Right hindlimb (tissue), 1 donor: ENCODE data around the gene PHF13.
"Not testable (repeated sequence)": the region's sequence is repeated elsewhere in the genome, so short reads cannot be mapped to it uniquely, and the experiment has no call there.

Experiments
- DNase-seq: peaks from one replicate; pipeline ENCODE4 v3.0.0-alpha.2; 2018

PHF13 gene

DNA sequence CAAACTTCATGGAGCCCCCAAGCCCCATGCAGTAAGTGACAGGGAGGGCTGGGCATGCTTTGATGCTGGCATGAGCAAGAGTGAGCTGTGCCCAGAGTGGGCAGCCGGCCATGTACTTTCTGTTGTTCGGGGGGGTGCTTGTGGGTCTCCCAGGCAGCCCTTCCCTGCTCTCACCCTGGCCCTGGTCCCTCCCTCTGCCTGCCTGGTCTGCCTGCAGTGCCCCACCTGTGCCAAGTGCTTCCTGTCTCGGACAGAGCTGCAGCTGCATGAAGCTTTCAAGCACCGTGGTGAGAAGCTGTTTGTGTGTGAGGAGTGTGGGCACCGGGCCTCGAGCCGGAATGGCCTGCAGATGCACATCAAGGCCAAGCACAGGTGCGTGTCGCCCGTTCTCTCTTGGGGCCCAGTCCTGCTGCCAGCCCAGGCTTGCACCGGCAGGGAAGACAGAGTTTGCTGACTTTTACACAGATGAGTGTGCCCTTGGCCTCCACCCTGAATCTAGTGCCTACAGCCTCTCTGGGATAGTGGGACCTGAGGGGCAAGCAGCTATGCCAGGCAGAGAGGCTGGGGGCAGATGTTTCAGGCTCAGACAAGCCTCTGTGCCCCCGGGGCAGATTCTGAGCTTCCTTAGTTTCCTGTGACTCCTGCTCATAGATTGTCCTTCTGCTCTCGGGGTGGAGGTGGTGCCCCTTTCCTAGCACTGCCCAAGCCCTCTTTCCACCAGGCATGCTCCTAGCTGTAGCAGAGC, 26.1 kb upstream of the PHF13 start:
- DNase-seq: peak; percentile 66

DNA sequence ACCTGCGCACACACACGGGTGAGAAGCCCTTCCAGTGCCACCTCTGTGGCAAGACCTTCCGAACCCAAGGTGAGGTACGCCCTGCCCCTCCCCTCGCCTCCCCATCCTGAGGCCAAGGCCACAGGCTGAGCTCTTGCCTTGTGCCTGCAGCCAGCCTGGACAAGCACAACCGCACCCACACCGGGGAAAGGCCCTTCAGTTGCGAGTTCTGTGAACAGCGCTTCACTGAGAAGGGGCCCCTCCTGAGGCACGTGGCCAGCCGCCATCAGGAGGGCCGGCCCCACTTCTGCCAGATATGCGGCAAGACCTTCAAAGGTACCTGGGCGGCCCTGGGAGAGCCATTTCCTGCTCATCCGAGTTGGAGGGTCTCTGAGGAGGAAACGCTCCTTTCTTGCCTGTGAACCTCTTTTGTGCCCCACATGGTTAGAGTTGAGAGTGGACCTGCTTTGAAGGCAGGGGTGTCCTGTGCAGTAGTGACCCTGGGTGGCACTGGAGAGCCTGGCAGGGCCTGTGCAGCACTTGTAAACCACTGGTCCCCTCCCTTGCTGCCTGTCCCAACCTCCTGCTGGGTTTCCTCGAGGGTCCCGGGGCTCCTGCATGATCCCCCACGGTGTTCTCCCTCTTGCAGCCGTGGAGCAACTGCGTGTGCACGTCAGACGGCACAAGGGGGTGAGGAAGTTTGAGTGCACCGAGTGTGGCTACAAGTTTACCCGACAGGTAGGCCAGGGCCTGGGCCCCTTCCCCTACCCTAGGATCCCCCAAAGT, 25.2 kb upstream of the PHF13 start:
- DNase-seq: no peak

DNA sequence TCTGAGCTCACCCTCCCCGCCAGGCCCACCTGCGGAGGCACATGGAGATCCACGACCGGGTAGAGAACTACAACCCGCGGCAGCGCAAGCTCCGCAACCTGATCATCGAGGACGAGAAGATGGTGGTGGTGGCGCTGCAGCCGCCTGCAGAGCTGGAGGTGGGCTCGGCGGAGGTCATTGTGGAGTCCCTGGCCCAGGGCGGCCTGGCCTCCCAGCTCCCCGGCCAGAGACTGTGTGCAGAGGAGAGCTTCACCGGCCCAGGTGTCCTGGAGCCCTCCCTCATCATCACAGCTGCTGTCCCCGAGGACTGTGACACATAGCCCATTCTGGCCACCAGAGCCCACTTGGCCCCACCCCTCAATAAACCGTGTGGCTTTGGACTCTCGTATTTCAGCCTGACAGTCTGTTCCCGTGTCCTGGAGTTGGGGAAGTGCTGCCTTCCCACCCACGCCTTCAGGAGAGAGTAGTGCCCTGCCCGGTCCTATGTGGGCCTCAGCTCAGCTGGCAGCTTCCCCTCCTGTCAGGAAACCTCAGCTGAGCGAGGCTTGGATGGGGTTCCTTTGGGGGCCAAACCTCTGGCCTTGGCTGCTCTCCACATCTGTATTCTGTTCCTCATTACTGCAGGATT, 24.5 kb upstream of the PHF13 start:
- DNase-seq: no peak

DNA sequence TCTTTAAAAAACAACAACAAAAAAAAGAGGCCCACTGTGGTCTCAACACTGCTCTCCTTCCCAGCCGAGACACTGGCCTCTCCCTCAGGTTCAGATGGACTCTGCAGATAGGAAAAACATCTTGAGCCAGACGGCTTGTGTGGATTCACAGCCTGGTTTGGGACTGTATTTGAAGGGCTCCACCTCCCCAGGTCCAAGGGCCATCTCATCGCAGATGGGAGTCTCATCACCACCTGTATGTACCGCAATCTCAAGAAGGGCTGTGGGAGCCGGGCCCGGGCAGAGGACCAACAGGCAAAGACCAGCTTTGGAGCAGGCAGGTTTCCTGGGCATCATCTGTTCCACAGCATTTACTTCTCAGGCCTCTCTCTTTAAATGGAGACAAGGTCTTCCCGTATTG, 23.5 kb upstream of the PHF13 start:
- no peak for DNase-seq

DNA sequence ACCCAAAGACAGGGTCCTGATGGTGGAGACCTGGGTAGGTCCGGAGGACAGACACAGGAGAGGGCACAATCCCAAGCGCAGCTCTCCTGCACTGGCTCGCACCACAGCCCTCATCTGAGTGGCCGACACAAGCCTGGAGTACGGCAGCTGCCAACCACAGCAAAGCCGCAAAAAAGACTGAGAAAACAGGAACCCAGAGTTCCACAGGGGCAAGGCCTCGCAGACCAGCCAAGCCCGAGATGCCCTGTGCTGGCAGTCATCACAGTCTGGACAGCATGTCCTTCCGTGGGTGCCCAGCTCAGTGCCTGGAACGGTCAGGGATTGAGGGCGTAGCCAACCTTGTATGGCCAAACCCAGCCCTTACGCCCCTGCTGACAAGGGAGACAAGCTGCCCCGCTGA, 22.3 kb upstream of the PHF13 start:
- DNase-seq: no peak

DNA sequence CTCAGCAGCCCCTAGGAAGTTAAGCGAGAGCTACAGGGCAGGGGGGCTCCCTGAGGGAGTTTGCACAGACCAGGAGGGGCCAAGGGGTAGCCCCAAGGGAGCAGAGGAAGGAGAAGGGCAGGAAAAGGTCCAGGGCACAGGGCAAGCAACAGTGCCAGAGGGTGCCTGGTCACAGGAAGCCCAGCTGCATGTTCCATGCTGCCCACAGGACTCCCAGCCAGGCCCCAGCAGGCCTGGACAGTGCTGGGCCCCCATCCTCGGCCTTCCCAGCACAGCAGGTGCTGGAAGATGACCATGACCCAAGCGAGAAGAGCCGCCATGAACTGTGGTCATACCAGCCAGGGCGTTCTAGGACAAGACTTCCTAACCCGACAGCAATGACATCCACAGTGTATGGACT, 21.9 kb upstream of the PHF13 start:
- no peak for DNase-seq

DNA sequence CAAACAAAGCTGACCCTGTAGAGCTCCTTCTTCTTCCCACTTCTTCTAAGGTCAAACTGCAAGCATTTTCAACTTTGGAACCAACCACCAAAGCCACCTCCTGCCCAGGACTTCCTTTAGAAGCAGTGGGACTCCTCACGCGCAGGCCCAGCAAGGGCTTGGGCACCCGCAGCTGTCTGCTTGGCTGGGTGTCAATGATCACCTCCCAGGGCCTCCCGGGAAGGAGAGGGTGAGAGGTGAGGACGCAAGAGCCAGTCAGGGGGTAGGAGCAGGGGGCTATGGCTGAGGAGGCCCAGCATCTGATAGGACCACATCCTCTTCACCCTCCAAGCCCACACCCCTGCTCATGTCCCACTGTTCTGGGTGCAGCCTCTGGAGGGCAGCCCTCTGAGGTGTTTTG, 21.1 kb upstream of the PHF13 start:
- no peak for DNase-seq

DNA sequence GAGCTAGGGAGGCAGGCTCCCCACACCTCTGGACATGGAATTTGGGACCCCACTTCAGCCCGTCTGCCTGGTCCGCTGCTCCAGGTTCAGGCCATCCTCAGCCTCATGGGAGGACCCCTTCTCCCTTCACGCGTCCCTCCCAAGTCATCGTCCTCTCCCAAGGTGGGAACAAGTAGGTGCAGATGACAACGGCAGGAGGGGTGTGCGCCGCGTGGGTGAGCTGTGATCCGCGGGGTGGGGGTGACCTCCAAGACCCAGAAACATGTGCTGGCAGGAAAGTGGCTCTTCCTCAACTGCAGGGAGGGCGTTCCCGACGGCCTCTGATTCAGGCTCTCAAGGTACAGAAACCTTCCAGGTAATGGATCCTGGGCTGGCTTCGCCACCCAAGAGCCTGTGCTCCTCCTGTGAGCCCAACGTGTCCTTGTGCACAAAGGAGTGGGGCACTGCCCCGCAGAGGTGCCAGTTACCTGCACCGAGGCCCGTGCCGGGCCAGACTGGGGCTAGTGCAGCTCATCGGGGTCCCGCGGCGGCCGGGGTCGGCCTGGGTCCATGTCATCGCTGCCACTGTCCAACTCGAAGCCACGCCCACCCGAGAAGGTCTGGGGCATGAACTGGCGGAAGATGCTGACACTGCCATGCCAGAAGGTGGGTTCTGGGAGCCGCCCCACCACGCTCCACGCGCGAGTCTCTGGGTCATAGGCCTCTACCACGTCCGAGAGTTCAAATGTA, 20.5 kb upstream of the PHF13 start:
- no peak for DNase-seq

DNA sequence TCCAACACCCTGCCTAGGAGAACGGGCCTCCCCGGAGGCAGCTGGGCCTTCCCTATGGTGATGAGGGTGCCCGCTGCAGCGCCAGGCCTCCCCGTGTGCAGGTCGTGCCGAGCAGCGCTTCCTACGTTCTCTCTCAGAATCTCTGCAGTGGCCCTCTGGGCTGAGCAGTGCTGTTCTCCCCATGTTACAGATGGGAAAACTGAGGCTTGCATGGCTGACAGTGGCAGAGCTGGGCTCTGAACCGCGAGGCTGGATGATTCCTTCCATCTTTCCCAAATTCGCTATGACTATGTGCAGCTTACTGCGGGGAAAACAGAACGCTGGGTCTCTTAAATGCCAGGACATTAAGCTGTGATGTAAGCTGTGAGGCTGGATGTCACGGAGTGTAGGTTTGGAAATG, 19.7 kb upstream of the PHF13 start:
- no peak for DNase-seq

DNA sequence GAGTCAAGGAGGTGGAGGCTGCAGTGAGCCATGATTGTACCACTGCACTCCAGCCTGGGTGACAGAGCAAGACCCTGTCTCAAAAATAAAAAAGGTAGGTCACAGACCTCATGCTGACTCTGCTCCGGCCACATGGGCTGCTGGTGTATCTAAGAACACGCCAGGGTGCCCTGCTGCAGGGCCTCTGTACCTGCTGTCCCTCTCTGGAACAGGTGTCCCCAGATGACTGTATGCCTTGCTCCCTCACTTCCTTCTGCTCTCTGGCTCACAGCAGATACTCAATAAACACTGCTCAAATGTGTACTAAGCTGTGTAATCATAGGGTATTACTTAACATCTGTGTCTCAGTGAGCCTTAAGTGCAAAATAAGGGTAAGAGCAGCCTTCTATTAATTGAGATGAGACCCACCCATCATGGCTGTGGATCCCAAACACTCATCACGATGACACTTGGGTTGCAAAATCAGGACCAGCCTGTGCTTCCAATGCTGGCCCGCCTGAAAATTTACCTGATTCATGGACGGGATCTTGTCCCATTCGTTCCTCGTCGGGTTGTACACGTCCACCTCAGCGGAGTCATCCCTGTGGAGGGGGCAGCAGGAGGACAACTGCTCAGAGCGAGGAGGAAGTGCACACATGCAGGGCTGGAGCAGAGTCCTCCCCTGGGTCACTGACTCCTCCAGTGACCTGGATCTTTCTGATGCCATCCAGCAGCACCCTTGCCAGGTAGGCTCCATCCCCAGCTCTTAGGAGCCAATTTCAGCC, 18.4 kb upstream of the PHF13 start:
- DNase-seq: no peak

DNA sequence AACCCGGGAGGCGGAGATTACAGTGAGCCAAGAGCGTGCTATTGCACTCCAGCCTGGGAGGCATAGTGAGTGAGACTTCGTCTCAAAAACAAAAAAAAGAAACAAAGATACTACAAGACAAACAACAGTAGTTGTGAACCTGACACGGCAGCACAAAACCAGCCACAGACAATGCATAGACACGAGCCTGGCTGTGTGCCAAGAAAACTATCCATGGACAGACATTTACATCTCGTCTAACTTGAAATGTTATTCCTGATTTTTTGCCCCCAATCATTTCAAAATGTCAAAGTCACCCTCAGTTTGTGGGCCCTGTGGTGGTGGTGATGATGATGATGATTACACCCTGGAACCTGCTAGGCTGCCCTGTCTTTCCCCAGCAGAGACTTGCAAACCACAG, 17.2 kb upstream of the PHF13 start:
- no peak for DNase-seq

DNA sequence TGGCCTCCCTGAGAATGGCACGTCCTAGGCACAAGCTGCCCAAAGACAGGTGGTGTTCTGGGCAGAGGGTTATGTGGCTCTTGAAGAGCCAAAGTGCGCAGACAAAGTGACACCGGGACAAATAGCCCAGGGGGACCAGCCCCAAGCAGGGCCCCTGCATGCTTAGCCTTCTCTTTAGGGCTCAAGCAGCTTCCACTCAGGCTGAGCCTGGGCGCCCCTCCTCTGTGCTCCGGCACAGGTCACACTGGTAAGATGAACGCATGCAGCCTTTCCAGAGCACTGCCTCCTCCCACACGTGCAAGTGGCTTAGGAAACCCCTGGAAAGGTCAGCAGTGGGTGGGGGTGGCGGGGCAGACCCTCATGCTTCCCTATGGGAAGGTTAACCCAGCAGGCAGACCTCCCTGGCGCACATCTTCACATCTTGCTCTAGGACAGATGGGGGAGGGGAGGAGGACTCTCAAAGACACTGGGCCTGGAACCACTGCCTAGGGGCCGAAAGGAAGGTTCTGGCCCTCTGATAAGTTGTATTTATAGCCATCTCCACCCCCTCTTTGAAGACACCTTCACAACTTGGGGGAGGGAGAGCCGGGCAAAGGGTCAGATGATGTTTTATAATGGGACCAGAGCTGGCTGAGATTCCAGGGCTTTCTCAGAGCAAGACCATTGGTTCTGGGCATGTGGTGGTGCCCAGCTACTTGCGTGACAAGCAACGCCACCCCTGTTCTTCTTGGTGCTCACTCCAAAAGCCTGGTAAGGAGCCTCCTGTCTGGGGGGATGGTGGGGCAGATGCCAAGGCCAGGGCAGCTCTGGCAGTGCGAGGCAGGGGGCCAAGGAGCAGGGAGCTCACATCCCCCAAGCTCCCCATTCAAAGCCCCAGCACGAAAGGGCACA, 16.4 kb upstream of the PHF13 start:
- DNase-seq: no peak

DNA sequence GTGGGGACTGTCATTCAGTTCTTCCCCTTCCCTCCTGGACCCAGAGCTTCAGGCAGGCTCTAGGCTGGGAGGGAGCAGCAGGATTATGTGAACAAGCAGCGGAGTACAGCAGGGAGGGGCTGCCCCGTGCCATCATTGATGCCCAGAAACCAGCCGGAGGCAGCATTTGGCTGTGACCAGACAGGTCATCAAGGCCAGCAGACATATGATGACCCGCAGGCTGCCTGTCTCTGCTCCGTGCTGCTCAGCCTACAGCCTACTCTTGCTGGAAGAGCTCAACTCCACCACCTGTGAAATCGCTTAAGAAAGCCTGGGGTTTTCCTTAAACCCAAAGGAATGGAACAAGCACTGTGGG, 15.8 kb upstream of the PHF13 start:
- no peak for DNase-seq

DNA sequence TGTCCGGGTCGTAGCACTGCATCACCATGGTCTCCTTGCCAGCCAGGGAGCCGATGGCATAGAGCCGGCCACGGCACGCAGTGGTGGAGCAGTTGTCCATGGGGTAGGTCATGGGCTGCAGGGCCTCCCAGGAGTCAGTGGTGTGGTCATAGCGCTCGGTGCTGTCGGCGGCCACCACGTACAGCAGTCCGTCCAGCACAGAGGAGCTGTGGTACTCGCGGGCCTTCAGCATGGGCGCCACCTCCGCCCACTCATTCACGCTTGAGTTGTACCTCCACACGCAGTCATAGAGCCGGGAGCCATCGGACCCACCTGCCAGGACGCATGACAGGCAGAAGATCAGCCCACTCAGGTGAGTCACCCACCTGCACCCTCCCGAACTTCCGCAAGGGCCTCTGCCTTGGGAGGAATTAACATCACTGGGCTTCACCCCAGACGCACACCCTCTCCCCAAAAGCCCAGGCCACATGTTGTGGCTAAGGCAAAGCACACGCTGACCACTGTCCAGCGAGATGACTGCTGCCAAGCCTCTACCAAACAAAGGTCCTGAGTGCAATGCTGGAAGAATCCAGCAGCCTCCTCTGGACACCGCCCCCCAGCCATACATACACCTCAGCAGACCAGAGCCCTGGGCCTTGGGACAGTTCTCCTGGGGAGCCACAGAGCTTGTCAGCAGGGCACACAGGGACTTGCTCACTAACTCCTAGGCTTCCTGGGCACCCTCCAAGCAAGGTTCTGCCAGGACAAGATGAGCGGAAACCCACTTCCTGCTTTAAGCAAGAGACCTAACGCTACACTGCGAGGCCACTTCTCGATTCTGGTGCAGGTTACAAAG, 14.2 kb upstream of the PHF13 start:
- DNase-seq: no peak

DNA sequence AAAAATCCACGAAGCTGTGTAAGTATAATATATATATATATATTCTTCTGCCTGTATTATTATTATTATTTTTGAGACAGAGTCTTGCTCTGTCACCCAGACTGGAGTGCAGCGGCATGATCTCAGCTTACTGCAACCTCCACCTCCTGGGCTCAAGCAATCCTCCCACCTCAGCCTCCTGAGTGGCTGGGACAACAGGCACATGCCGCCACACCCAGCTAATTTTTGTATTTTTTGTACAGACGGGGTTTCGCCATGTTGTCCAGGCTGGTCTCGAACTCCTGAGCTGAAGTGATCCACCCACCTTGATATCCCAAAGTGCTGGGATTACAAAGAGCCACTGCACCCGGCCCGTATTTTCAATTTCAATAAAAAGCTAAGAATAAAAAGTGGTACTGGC, 13.5 kb upstream of the PHF13 start:
- DNase-seq: not testable (repeated sequence)

DNA sequence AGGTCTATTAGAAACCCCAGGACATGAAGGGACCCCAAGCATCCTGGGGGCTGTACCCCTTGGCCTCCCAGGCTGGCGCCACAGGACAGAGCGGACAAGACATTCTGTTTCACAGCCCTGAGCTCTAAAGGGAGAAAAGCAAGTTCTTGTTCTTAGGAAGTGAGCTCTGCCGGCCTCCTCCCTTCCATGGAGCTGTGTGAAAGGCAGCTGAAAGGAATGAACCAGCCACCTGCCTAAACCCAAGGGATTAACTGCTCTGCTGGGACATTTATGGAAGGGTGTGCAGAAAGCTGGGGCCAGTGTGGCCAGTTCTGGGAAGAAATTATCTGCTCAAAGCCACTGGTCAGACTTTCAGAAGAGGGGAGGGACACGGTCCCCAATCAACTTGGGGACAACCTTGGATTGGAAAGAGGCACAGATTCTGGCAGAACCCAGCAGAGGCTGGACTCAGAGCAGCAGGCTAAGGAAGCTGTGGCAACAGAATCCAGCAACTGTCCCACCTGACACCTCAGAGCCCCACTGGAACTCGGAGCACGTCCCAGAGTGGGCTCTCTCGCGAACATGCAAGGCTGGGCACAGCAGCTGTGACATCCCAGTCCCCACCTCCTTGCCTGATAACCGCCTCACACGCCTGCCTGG, 13.0 kb upstream of the PHF13 start:
- DNase-seq: no peak

DNA sequence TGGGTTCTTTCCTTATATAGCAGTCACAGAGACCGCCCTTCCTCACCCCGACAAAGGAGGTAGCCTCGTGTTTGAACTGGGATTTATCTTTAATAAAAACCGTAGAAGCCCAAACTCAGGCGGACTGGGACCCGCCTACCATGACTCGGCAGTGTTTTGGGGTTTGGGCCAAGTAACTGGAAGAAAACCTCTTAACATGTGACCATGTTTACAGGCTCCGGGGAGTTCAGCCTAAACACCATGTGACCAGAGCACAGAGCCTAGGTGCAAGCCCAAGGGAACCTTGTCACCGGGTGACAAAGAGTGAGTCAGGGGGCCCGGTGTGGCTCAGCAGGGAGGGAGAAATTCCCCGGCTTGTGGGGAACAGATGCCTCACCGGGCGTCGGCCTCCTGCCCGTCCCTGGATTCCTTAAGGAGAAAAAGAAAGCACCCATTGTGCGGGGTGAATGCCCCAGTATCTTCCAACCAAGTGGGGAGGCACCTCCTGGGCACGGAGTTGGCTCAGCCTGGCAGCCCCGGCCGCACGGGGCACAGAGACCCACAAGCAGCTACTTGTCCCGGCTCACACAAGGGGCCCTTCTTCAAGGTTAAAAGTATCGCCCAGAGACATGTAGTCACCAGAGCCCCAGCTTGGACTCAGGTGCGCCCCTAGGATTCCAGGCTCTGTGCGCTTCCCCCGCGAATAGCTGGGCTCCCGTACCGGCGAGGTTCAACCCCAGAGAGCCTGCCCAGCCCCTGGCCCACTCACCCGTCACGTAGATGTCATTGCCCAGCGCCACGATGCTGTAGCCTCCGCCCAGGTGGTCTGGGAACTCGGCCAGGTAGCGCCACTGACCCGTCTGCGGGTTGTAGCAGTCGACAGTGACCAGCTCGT, 12.2 kb upstream of the PHF13 start:
- peak; percentile 71 for DNase-seq

DNA sequence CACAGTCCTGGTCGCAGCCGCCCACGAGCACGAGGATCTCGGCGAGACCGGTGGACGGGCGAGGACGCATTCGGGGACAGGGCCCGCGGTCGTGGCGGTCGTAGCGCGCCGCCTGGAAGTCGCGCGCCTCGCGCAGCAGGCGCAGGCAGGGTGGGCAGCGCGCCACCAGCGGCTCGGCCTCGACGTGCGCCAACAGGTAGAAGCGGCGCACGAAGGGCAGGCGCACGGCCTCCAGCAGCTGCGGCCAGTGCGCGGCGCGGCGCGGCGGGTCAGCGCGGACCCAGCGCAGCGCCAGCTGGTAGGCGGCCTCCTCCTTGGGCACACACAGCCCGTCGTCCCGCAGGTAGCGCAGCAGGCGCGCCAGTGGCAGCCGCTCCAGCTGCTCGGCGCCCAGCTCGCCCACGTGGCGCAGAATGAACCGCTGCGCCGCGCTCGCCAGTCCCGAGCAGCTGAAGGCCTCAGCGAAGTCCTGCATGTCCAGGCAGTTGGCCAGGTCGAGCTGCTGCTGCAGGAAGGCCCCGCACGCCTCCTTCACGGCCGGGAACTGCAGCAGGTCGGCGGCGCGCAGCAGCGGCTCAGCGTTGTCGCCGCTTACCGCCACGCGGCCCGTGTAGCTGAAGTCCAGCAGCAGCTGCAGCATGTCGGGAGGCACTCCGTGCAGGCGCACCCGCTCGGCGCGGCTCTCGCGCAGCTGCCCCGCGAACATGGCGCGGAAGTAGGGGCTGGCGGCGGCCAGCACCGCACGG, 11.4 kb upstream of the PHF13 start:
- DNase-seq: peak; percentile 49
